ENCODE data around the gene HMGXB4. TPM values are rescaled to one million over a fixed set of nuclear protein-coding genes. Genes with fewer than 3 reads are reported as not detected.

Gene HMGXB4
- total RNA-seq, 4 donors from 2014 or later: 25.0 to 45.9 (median 29.2) TPM

GRCh38 chr22:35258191-35258988 lies 1.1 kb downstream of the HMGXB4 start:
- Histone ChIP-seq H3K9me3 (no peaks in the 10 kb centered on the region), H3K4me1 (peaks cover 0 to 16% (median 3%) of the 10 kb centered on the region in 4 donors), H3K27ac (peak overlapping the region; percentile 89 to 94 (median 93)), H3K27me3 (no peaks in the 10 kb centered on the region), H3K4me3 (peak overlapping the region; percentile 65 to 90 (median 78)), H3K36me3 (peaks cover 0 to 13% (median 0%) of the 10 kb centered on the region in 3 donors)
- DNase-seq: no peak
- TF ChIP-seq, protein P1, sequence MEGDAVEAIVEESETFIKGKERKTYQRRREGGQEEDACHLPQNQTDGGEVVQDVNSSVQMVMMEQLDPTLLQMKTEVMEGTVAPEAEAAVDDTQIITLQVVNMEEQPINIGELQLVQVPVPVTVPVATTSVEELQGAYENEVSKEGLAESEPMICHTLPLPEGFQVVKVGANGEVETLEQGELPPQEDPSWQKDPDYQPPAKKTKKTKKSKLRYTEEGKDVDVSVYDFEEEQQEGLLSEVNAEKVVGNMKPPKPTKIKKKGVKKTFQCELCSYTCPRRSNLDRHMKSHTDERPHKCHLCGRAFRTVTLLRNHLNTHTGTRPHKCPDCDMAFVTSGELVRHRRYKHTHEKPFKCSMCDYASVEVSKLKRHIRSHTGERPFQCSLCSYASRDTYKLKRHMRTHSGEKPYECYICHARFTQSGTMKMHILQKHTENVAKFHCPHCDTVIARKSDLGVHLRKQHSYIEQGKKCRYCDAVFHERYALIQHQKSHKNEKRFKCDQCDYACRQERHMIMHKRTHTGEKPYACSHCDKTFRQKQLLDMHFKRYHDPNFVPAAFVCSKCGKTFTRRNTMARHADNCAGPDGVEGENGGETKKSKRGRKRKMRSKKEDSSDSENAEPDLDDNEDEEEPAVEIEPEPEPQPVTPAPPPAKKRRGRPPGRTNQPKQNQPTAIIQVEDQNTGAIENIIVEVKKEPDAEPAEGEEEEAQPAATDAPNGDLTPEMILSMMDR (IDR thresholded peaks at IDR 0.05): no peak
- no peak for TF ChIP-seq POLR2A (IDR thresholded peaks at IDR 0.05)

DNA sequence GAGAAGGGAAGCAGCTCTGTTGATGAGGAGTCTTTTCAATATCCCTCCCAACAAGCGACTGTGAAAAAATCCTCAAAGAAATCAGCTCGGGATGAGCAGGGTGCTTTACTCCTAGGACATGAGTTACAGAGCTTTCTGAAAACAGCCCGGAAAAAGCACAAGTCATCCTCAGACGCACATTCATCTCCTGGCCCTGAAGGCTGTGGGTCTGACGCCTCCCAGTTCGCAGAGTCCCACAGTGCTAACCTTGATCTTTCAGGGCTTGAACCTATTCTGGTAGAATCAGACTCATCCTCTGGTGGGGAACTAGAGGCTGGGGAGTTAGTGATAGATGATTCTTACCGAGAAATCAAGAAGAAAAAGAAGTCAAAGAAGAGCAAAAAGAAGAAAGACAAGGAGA lies 7.7 kb downstream of the HMGXB4 start:
- Histone ChIP-seq H3K27me3 (no peaks in the 10 kb centered on the region), H3K4me3 (no peak overlapping the region), H3K36me3 (peaks cover 0 to 73% (median 0%) of the 10 kb centered on the region in 3 donors), H3K4me1 (peaks cover 0 to 11% (median 0%) of the 10 kb centered on the region in 4 donors), H3K27ac (no peak overlapping the region), H3K9me3 (no peaks in the 10 kb centered on the region)
- DNase-seq: no peak
- TF ChIP-seq, protein P1 (IDR thresholded peaks at IDR 0.05): no peak
- no peak for TF ChIP-seq POLR2A (IDR thresholded peaks at IDR 0.05)

DNA sequence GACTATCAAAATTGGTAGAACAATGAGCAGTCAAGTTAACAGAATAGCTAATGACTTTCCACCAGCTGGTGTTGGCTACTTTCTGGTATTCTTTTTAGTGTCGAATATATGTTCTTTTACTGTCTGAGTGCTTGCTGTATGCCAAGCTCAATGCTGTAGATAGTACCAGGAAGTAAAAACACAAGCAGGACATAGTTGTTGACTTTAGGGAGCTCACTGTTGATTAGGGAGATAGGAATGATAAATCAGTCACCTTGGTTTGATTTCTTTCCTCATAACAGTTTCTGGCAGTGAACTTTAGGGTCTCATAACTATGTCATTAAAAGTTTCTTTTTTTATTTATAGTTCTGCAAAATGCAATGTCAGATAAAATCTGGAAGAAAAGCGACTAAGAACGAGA lies 9.0 kb downstream of the HMGXB4 start:
- H3K27ac ChIP-seq: no peak overlapping the region
- peaks cover 0 to 84% (median 0%) of the 10 kb centered on the region in 3 donors for H3K36me3 ChIP-seq

DNA sequence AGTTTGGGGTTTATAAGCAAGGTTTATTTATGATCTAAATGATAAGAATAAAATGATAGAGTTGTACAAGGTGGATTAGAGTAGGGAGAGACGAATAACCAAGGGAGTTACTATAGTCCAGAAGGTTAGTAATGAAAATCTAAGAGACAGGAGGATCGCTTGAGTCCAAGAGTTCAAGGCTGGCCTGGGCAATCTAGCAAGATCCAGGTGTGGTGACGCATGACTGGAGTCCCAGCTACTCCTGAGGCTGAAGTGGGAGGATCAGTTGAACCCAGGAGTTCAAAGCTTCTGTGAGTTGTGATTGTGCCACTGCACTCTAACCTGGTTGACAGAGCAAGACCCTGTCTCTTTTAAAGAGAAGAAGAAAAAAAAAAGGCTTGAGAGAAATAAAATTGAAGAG lies 12.3 kb downstream of the HMGXB4 start:
- Histone ChIP-seq H3K27me3 (no peaks in the 10 kb centered on the region), H3K4me1 (peaks cover 0 to 12% (median 0%) of the 10 kb centered on the region in 4 donors), H3K4me3 (no peak overlapping the region), H3K27ac (peak overlapping the region in 2 of 4 donors; percentile 32 to 54), H3K9me3 (no peaks in the 10 kb centered on the region), H3K36me3 (peaks cover 0 to 76% (median 0%) of the 10 kb centered on the region in 3 donors)
- peak in 2 of 3 donors; percentile 55 to 58 for DNase-seq
- TF ChIP-seq, protein P1 (IDR thresholded peaks at IDR 0.05): no peak
- no peak for TF ChIP-seq POLR2A (IDR thresholded peaks at IDR 0.05)

More for the DNA sequence above, 9.0 kb downstream of the HMGXB4 start:
- DNase-seq: no peak
- Histone ChIP-seq H3K4me3 (no peak overlapping the region), H3K27me3 (no peaks in the 10 kb centered on the region), H3K4me1 (peaks cover 0 to 12% (median 0%) of the 10 kb centered on the region in 4 donors), H3K9me3 (no peaks in the 10 kb centered on the region)
- TF ChIP-seq POLR2A (IDR thresholded peaks at IDR 0.05): no peak
- TF ChIP-seq, protein P1 (IDR thresholded peaks at IDR 0.05): no peak

- no peak overlapping the region for H3K27ac ChIP-seq
- H3K27me3 ChIP-seq: no peaks in the 10 kb centered on the region
- peaks cover 0 to 45% (median 0%) of the 10 kb centered on the region in 3 donors for H3K36me3 ChIP-seq
- H3K9me3 ChIP-seq: no peaks in the 10 kb centered on the region
- peaks cover 0 to 5% (median 0%) of the 10 kb centered on the region in 4 donors for H3K4me1 ChIP-seq
- DNase-seq: no peak
- TF ChIP-seq, protein P1 (IDR thresholded peaks at IDR 0.05): no peak
- no peak for TF ChIP-seq POLR2A (IDR thresholded peaks at IDR 0.05)
- H3K4me3 ChIP-seq: no peak overlapping the region
Observed at GRCh38 chr22:35274154-35274871, 17.0 kb downstream of the HMGXB4 start.

Data from Peyer's patch (tissue), 4 donors.